ENCODE measurements around the gene TRABD2A.
"Not testable (repeated sequence)": the region's sequence is repeated elsewhere in the genome, so short reads cannot be mapped to it uniquely, and the experiment has no call there.

TRABD2A gene

DNA sequence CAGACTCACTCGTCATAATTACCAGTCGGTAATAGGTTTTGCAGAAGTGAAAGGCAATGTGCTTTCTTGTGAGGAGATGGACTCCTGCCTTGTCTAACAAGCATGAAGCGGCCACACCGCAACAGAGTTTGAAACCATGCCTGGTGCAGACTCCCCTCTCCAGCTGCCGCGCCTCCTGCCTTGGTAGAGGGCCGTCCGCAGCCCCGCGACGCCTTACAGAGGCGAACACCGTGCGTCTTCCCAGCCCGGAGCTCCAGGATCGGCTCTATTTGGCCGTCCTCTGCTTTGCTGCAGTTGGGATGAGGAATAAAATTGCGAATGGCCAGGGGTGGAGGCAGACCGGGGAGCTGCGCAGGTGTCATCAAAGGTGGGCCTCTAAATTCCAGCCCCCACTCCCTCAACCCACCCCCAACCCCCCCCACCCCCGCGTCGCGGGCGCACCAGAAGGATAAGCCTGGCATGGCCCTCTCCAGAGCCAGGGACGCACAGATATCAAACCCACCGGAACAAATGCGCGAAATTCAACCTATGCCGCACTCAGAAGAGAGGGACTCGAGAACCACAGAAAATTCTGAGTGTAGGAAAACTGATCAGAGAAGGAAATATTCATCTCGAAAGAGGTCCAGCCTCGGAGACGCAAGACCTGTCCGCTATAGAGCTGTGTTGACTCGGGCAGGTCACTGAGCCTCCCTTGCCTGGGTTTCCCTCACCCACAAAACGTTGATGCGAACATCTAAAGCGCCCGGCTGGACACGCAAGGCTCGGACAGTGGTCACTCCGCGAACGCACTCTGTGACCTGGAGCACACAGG lies 1.1 kb downstream of the TRABD2A start:
- DNase-seq (ENCODE audit: low read depth): no peak

- DNase-seq (ENCODE audit: low read depth): no peak
These were observed 1.8 kb downstream of the TRABD2A start for GRCh38 chr2:84878896-84879583.

- DNase-seq (ENCODE audit: low read depth): no peak
These were observed 2.4 kb downstream of the TRABD2A start for GRCh38 chr2:84878459-84878858.

GRCh38 chr2:84876369-84876768 lies 4.5 kb downstream of the TRABD2A start:
- no peak for DNase-seq (ENCODE audit: low read depth)

DNA sequence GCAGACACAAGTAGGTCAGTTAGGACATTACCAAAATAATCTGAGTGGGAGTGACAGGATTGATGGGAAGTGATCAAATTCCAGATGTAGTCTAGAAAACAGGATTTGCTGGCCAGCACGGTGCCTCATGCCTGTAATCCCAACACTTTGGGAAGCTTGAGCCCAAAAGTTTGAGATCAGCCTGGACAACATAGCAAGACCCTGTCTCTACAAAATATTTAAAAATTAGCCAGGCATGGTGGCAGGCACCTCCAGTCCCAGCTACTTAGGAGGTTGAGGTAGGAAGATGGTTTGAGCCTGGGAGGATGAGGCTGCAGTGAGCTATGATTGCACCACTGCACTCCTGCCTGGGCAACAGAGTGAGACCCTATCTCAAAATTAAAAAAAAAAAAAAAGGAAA lies 5.3 kb downstream of the TRABD2A start:
- DNase-seq (ENCODE audit: low read depth): not testable (repeated sequence)

- DNase-seq (ENCODE audit: low read depth): no peak
These were observed 5.7 kb downstream of the TRABD2A start for GRCh38 chr2:84875213-84875560.

DNA sequence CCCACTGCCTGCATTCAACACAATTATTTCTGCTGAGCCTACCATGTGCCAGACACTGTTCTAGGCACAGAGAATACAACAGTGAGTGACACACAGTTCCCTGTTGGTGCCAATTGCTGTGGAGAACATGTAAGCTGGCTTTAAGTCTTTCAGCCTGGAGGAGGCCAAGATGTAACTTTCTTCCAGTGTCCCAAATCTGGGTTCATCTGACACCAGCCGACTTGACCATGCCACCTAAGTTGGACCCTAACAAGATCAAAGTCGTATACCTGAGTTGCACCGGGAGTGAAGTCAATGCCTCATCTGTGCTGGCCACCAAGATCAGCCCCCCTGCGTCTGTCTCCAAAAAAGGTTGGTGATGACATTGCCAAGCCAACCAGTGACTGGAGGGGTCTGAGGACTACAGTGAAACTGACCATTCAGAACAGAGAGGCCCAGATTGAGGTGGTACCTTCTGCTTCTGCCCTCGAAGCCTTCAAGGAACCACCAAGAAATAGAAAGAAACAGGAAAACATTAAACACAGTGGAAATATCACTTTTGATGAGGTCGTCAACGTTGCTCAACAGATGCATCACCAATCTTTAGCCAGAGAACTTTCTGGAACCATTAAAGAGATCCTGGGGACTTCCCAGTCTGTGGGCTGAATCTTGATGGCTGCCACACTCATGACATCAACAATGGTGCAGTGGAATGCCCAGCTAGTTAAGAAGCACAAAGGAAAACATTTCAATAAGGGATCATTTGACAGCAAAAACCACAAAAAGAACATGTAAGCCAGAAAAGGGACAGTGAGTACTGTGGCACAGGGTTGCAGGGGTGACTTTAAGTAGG lies 6.3 kb downstream of the TRABD2A start:
- DNase-seq (ENCODE audit: low read depth): no peak

GRCh38 chr2:84873350-84873749 lies 7.5 kb downstream of the TRABD2A start:
- DNase-seq (ENCODE audit: low read depth): no peak

- not testable (repeated sequence) for DNase-seq (ENCODE audit: low read depth)
These were observed 8.2 kb downstream of the TRABD2A start for GRCh38 chr2:84872691-84873090.

DNA sequence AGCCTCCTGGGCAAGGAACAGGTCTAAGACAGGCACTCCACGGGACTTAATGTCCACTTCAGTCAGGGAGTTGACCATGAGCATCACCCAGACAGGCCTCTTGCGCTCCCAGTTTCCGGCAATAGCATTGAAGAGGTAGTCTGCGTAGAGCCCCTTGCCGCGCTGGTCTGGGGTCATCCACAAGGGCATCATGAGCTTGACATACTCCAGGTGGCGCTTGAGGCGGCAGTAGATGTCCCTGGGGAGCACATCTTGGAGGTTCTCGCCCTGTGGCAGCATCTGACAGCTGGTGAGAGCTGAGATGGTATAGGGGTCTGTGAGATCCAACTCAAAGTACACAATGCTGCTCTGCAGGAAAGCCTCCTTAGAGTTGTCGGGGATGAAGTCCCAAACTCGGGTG lies 10.6 kb downstream of the TRABD2A start:
- no peak for DNase-seq (ENCODE audit: low read depth)

GRCh38 chr2:84868327-84868726 lies 12.6 kb downstream of the TRABD2A start:
- DNase-seq (ENCODE audit: low read depth): not testable (repeated sequence)

GRCh38 chr2:84866122-84866521 lies 14.8 kb downstream of the TRABD2A start:
- no peak for DNase-seq (ENCODE audit: low read depth)

GRCh38 chr2:84865181-84865783 lies 15.6 kb downstream of the TRABD2A start:
- no peak for DNase-seq (ENCODE audit: low read depth)

DNA sequence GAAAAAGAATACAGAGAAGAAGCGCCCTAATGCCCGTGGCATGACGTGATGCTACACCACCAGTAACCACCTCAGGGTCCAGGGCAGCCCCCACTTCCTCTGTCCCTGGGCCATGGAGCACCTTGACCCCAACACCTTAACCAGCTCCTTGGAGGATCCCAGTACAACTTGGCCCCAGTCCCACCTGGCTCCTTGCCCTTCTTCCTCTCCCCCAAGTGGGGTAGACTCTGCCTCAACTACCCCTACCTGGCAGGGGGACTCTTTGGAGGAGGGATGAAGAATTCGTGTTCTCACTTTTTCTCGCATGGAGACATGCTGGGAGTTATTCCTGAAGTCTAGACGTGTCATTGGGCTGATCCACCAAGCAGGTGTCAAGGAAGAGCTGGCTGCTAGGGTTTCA lies 18.9 kb downstream of the TRABD2A start:
- DNase-seq (ENCODE audit: low read depth): no peak

GRCh38 chr2:84861539-84861938 lies 19.3 kb downstream of the TRABD2A start:
- no peak for DNase-seq (ENCODE audit: low read depth)

GRCh38 chr2:84858937-84859336 lies 21.9 kb downstream of the TRABD2A start:
- no peak for DNase-seq (ENCODE audit: low read depth)

- DNase-seq (ENCODE audit: low read depth): no peak
These were observed 22.8 kb downstream of the TRABD2A start for GRCh38 chr2:84858123-84858522.

GRCh38 chr2:84857566-84857965 lies 23.3 kb downstream of the TRABD2A start:
- DNase-seq (ENCODE audit: low read depth): no peak

GRCh38 chr2:84856787-84857186 lies 24.1 kb downstream of the TRABD2A start:
- no peak for DNase-seq (ENCODE audit: low read depth)

- no peak for DNase-seq (ENCODE audit: low read depth)
These were observed 25.2 kb downstream of the TRABD2A start for GRCh38 chr2:84855731-84856130.

- no peak for DNase-seq (ENCODE audit: low read depth)
These were observed 26.0 kb downstream of the TRABD2A start for GRCh38 chr2:84854850-84855249.

- no peak for DNase-seq (ENCODE audit: low read depth)
These were observed 29.0 kb downstream of the TRABD2A start for GRCh38 chr2:84851876-84852275.
